Liver (tissue), 3 donors: ENCODE measurements around the gene RHOV.

Source experiments
- ATF3 ChIP-seq: IDR thresholded peaks from 2 replicates; pipeline ENCODE4 v1.6.1; 2016; ENCODE audit warnings: antibody characterized with exemption
- CTCF ChIP-seq: fragments of 150-350 bp; IDR thresholded peaks from 2 replicates; pipeline ENCODE4 v1.5.1; 2017; ENCODE audit warnings: improper control_type of control experiment, low read depth, low read length; ENCODE audit not compliant: missing input control
- EGR1 ChIP-seq, 2 donors: IDR thresholded peaks; 2 replicates each; pipeline ENCODE4 v1.6.1; 2016 to 2018; ENCODE audit warnings: antibody characterized with exemption in 2 of 2, low read depth in 2 of 2
- FOXA1 ChIP-seq: IDR thresholded peaks from 2 replicates; pipeline ENCODE4 v1.6.1; 2016; ENCODE audit warnings: antibody characterized with exemption
- GABPA ChIP-seq, 2 donors: IDR thresholded peaks in 1 of 2; conservative IDR thresholded peaks in 1 of 2; 2 replicates each; pipeline ENCODE4 v1.6.1; 2016; ENCODE audit warnings: antibody characterized with exemption in 2 of 2, mild to moderate bottlenecking in 1 of 2, moderate library complexity in 1 of 2
- RAD21 ChIP-seq, 2 donors: IDR thresholded peaks; 2 replicates each; pipeline ENCODE4 v1.6.1; 2016; ENCODE audit warnings: antibody characterized with exemption in 2 of 2, mild to moderate bottlenecking in 2 of 2
- REST ChIP-seq: IDR thresholded peaks from 2 replicates; pipeline ENCODE4 v1.6.1; 2016; ENCODE audit warnings: antibody characterized with exemption, mild to moderate bottlenecking
- SP1 ChIP-seq: IDR thresholded peaks from 2 replicates; pipeline ENCODE4 v1.6.1; 2018; ENCODE audit warnings: antibody characterized with exemption, mild to moderate bottlenecking
- TAF1 ChIP-seq: conservative IDR thresholded peaks from 2 replicates; pipeline ENCODE4 v1.6.1; 2016; ENCODE audit warnings: antibody characterized with exemption, mild to moderate bottlenecking
- YY1 ChIP-seq: IDR thresholded peaks from 2 replicates; pipeline ENCODE4 v1.6.1; 2016; ENCODE audit warnings: antibody characterized with exemption, mild to moderate bottlenecking
- TF ChIP-seq, protein P1 (sequence below): IDR thresholded peaks from 2 replicates; pipeline ENCODE4 v1.6.1; 2016; ENCODE audit warnings: antibody characterized with exemption
- donor health status: healthy.
- donor health status: healthy.

DNA sequence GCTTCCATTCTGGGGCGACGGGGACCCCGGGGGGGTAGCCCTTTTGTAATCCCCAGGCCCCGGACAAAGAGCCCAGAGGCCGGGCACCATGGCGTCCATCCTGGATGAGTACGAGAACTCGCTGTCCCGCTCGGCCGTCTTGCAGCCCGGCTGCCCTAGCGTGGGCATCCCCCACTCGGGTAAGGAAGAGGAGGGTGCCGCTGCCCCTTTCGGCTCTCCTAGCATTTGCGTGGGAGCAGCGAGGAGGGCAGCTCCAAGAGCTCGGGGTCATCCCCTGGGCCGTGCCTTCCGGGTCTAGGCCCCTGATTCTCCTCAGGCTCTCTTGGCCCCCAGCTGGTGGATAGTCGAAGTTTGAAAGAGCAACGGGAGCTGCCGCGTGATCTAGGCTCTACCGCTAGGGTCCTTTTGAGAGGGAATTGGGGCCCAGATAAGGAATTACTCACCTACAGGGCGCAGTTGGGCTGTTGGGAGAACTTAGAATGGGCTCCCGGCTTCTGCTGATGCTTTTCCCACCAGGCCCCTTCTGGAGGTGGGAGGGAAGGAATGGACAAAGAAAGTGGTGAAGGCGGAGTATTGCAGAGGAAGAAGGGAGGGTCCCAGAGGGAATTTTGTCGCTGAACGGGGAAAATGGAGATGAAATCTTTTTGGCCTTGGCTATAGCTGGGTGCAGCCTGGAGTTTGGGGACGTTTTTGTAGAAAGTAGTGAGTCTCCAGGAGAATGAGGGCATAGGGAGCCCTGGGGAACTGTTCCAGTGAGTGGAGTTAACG lies 20.8 kb upstream of the RHOV start:
- TF ChIP-seq CTCF (peak; percentile 54), ATF3 (no peak), GABPA (IDR thresholded peaks at IDR 0.05 in 1 of 2, conservative IDR thresholded peaks at IDR 0.05 in 1 of 2) (no peak), EGR1 (IDR thresholded peaks at IDR 0.05; ENCODE audit: low read depth in 2 of 2) (no peak), SP1 (no peak), RAD21 (IDR thresholded peaks at IDR 0.05) (peak in 1 of 2 donors; percentile 40), REST (no peak), FOXA1 (no peak), TAF1 (no peak), YY1 (no peak)
- TF ChIP-seq, protein P1, sequence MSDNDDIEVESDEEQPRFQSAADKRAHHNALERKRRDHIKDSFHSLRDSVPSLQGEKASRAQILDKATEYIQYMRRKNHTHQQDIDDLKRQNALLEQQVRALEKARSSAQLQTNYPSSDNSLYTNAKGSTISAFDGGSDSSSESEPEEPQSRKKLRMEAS: no peak
